Effector CD8-positive, alpha-beta T cell (primary cell): Measurements from ENCODE around the gene ERFL.

Experiments
- DNase-seq: peaks from one replicate; lab custom pipeline; 2025; lab: John Stamatoyannopoulos, UW

Gene ERFL

GRCh38 chr19:41897820-41898219 lies 30.4 kb downstream of the ERFL start:
- DNase-seq = no peak

GRCh38 chr19:41897181-41897580 lies 31.1 kb downstream of the ERFL start:
- DNase-seq = no peak

- no peak for DNase-seq
Measured at GRCh38 chr19:41896581-41896942, 31.7 kb downstream of the ERFL start.

- DNase-seq = no peak
Measured at GRCh38 chr19:41895745-41896580, 32.3 kb downstream of the ERFL start.

- no peak for DNase-seq
Measured at GRCh38 chr19:41894350-41894749, 33.9 kb downstream of the ERFL start.

- DNase-seq = no peak
Measured at GRCh38 chr19:41893899-41894298, 34.4 kb downstream of the ERFL start.

GRCh38 chr19:41892173-41892902 lies 35.9 kb downstream of the ERFL start:
- no peak for DNase-seq

GRCh38 chr19:41890936-41891335 lies 37.3 kb downstream of the ERFL start:
- no peak for DNase-seq

- no peak for DNase-seq
Measured at GRCh38 chr19:41889896-41890295, 38.4 kb downstream of the ERFL start.

- DNase-seq = peak; percentile 15
Measured at GRCh38 chr19:41888926-41889325, 39.3 kb downstream of the ERFL start.

- peak; percentile 62 for DNase-seq
Measured at GRCh38 chr19:41887711-41888382, 40.4 kb downstream of the ERFL start.

- DNase-seq = peak; percentile 57
Measured at GRCh38 chr19:41886761-41887710, 41.2 kb downstream of the ERFL start.

GRCh38 chr19:41883821-41884733 lies 44.2 kb downstream of the ERFL start:
- DNase-seq = peak; percentile 70

GRCh38 chr19:41883463-41883820 lies 44.8 kb downstream of the ERFL start:
- no peak for DNase-seq

- DNase-seq = peak; percentile 27
Measured at GRCh38 chr19:41882568-41883462, 45.4 kb downstream of the ERFL start, which contains the start of gene ARHGEF1. ARHGEF1 (plus strand) TSS chr19:41883184; CDS start chr19:41888083, 4,899 bp downstream.

GRCh38 chr19:41880329-41880708 lies 47.9 kb downstream of the ERFL start:
- no peak for DNase-seq

- no peak for DNase-seq
Measured at GRCh38 chr19:41879670-41880328, 48.5 kb downstream of the ERFL start.

- no peak for DNase-seq
Measured at GRCh38 chr19:41879080-41879479, 49.2 kb downstream of the ERFL start.
